ENCODE data around the gene FTO.

The FTO gene

DNA sequence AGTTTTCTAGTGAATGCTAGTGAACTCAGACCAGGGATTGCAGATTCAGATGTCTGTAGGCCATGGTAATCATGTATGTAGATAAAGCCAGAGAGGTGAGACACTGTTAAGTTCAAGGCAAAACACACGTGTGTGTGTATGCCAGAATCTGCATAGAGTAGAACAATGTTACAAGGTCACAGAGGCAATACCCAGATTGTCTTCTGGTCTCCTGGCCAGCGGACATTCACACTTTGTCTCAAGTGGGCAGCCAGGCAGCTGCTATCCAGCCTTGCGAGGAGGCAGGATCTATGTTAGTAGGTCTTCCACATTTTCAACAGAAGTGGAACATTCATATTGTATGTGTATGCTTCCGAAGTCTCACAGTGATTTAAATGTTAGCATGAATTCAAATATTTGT is 244.4 kb downstream of the FTO start:
- no peak overlapping the region for H3K4me3 ChIP-seq (ENCODE audit: low read depth, low read length)
- TF ChIP-seq, protein P1, sequence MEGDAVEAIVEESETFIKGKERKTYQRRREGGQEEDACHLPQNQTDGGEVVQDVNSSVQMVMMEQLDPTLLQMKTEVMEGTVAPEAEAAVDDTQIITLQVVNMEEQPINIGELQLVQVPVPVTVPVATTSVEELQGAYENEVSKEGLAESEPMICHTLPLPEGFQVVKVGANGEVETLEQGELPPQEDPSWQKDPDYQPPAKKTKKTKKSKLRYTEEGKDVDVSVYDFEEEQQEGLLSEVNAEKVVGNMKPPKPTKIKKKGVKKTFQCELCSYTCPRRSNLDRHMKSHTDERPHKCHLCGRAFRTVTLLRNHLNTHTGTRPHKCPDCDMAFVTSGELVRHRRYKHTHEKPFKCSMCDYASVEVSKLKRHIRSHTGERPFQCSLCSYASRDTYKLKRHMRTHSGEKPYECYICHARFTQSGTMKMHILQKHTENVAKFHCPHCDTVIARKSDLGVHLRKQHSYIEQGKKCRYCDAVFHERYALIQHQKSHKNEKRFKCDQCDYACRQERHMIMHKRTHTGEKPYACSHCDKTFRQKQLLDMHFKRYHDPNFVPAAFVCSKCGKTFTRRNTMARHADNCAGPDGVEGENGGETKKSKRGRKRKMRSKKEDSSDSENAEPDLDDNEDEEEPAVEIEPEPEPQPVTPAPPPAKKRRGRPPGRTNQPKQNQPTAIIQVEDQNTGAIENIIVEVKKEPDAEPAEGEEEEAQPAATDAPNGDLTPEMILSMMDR (IDR thresholded peaks at IDR 0.05; ENCODE audit: insufficient read depth, low read depth, low read length, missing control alignments) = no peak
- DNase-seq (ENCODE audit: low read depth) = no peak

DNA sequence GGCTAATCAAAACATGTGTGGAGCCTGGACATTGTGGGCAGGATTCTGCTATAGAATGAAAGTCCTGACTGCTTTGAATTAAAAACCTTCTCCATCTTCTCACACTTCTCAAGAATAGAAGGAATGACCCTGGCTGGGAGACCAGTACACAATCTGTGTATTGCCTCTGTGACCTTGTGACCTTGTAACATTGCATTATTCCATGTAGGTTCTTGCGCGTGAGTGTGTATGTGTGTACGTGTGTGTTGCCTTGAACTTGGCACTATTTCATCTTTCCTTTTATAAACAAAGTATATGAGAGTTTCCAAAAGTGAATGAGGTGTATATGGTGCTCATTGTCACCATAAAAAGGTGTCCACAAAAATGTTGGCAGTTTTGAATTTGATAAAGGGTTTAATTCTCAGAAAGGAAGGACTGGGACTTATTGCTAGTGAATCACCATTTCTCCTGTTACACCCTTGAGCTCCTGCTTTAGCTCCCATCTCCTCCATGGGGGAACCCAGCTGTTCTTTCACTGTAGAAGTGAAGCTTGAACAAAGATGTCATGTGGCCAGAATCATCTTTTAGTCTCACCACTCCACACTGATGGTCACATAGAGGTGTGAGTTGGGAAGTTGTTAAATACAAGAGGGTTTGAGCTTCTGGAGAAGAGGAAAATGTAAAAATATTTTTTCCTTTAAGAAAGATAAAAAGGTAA is 244.9 kb downstream of the FTO start:
- no peak overlapping the region for H3K4me3 ChIP-seq (ENCODE audit: low read depth, low read length)
- no peak for DNase-seq (ENCODE audit: low read depth)

DNA sequence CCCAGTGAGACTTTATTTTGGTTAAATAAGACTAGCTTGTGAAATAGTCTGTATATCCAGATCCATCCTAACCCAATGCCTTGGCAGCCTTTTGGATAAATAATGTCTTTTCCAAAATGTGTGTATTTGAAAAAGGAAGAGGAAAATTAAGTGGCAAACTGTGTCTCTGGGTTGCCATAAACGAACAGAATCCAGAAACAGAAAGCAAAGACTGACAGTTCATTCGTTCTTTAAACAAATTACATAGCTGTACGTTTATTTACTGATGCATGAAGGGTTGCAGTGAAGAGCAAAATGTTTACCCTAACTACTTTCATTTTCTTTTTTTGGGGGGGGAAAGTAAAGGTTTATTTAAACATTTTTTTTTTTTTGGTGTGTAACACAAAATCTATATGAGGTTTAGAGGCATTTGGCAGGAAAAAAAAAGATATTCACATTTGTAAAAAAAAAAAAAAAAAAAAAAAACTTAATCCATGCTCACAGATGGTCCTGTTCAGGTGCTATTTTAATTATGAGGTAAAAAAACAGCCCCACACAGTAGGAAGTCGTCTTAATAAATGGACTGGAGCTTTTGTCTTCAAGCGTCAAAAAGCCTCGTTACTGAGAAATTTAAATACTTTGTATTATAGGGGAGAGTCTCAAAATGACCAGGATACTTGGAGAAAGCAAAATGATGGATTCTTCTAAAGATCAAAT is 245.9 kb downstream of the FTO start:
- TF ChIP-seq, protein P1 (IDR thresholded peaks at IDR 0.05; ENCODE audit: insufficient read depth, low read depth, low read length, missing control alignments) = no peak
- DNase-seq (ENCODE audit: low read depth) = peak; percentile 26
- no peak overlapping the region for H3K4me3 ChIP-seq (ENCODE audit: low read depth, low read length)

More for the DNA sequence above, 244.9 kb downstream of the FTO start:
- TF ChIP-seq, protein P1 (IDR thresholded peaks at IDR 0.05; ENCODE audit: insufficient read depth, low read depth, low read length, missing control alignments) = no peak

DNA sequence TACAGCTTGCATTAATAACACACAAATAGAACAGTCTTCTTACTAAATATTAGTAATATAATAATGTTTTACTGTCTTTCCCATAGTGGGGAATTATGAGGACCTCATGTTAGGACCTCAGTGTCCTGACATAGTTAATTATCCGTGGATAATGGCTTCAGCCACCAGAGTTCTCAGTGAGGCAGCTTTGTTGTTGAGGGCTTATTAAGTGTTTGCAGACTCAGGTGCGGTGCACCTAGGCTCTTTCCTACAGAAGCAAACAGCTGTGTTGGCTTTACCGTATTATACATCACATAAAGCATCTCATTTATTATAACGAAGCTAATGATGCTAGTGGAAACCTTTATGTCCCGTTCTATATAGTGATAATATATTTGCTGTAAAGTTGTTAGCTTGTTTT is 246.7 kb downstream of the FTO start:
- TF ChIP-seq, protein P1 (IDR thresholded peaks at IDR 0.05; ENCODE audit: insufficient read depth, low read depth, low read length, missing control alignments) = no peak
- no peak overlapping the region for H3K4me3 ChIP-seq (ENCODE audit: low read depth, low read length)
- no peak for DNase-seq (ENCODE audit: low read depth)

DNA sequence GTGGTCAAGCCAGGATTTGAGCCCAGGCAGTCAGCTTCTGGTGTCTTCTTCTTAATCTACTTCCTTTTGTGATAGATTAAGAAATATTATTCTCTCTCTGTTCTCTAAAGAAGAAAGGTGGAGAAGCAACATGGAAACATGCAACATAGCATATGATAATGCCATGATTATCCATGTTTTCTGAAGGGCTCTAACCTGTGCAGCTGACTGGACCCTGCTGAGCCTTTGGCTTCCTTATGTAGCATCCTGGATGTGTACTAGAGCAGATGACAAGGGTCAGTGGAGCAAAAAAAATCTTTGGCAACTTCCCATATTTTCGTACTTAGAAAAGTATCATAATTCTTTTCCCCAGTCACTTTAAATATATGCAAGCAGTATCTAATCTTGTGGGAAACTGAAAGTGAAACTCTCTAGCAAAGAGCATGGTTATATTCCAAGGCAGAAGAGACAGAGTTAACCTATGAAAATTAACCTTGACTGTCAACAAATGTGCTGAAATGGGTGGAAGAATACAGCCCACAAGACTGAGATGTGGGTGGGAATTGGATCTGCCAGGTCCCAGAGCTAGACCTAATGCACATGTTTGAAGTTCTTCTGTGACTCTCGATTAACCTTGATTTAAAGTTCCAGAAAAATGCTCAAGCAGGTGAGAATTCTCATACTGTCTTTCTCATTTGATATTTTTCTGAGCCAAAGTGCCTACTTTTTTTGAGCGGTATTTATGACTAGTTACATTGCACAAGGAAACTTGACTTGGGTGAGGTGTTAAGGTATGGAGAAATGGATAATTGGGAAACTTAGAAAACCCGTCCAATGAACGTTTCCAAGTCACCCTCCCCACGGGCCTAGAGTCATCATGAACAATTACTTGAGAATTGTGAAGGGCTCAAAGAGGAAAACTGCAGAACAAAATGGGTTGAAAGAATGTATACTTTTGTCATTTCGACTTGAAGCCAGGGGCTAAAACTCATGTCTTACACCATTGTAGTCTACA is 248.6 kb downstream of the FTO start:
- peak; percentile 14 for DNase-seq (ENCODE audit: low read depth)
- no peak overlapping the region for H3K4me3 ChIP-seq (ENCODE audit: low read depth, low read length)
- TF ChIP-seq, protein P1 (IDR thresholded peaks at IDR 0.05; ENCODE audit: insufficient read depth, low read depth, low read length, missing control alignments) = no peak

DNA sequence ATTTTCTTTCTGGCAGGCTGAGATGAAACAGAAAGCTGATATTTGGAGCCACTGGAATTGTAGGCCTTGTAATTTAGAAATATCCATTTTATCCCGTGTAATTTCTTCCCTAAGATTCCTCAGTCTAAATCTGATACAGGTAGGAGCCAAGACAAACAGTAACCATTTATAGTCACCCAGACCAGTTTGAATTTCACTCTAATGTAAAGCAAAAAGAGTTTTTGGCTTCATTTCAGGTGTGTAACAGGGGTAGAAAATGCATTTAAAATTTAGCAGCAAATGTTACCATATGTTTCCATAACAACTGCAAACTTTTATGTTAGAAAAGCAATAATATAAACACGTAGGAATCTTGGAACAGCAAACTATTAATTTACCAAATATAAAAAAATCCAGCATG is 249.4 kb downstream of the FTO start:
- no peak for DNase-seq (ENCODE audit: low read depth)
- H3K4me3 ChIP-seq (ENCODE audit: low read depth, low read length) = no peak overlapping the region

More for the DNA sequence above, 249.4 kb downstream of the FTO start:
- TF ChIP-seq, protein P1 (IDR thresholded peaks at IDR 0.05; ENCODE audit: insufficient read depth, low read depth, low read length, missing control alignments) = no peak

All from GM12865 (cell line).